Stomach (tissue), 9 donors: ENCODE data around the gene SLC35B4. TPM values are rescaled to one million over a fixed set of nuclear protein-coding genes. Genes with fewer than 3 reads are reported as not detected.

Source experiments
- DNase-seq, 2 donors: peaks; one replicate each; pipeline versions ENCODE4 v3.0.0 to v3.0.0-alpha.2; 2013 to 2019
- H3K27ac ChIP-seq, 5 donors: fragments of 200-600 bp in 4 of 5; sonication (generic) in 4 of 5; one replicate each; pipeline ENCODE4 v1.5.1; 2013 to 2019; ENCODE audit warnings: mild to moderate bottlenecking in 1 of 5, moderate library complexity in 1 of 5
- H3K27me3 ChIP-seq, 3 donors: fragments of 200-600 bp; sonication (generic); one replicate each; pipeline ENCODE4 v1.5.1; 2017 to 2019; ENCODE audit warnings: mixed run types in 1 of 3
- H3K36me3 ChIP-seq, 4 donors: fragments of 200-600 bp; sonication (generic); 1 replicate in 3 of 4; 2 replicates in 1 of 4; pipeline ENCODE4 v1.5.1; 2016 to 2019
- H3K4me1 ChIP-seq, 4 donors: fragments of 200-600 bp; sonication (generic); one replicate each; pipeline ENCODE4 v1.5.1; 2016 to 2019
- H3K4me3 ChIP-seq, 4 donors: fragments of 200-600 bp; sonication (generic) in 3 of 4; one replicate each; pipeline ENCODE4 v1.5.1; 2016 to 2019; ENCODE audit warnings: mild to moderate bottlenecking in 1 of 4
- H3K9me3 ChIP-seq, 4 donors: fragments of 200-600 bp; sonication (generic); one replicate each; pipeline ENCODE4 v1.5.1; 2016 to 2019
- CTCF ChIP-seq, 7 experiments: fragments of 450-650 bp in 4 of 7; fragments of 200-600 bp in 3 of 7; sonication (generic) in 3 of 7; IDR thresholded peaks; one replicate each; pipeline ENCODE4 v1.5.1; 2016 to 2019; ENCODE audit warnings: antibody characterized with exemption in 7 of 7, control low read depth in 2 of 7, mild to moderate bottlenecking in 1 of 7
- EP300 ChIP-seq: sonication (generic); formaldehyde crosslinking; IDR thresholded peaks from one replicate; pipeline ENCODE4 v1.6.1; 2017; ENCODE audit warnings: antibody characterized with exemption
- POLR2A ChIP-seq, 4 donors: fragments of 450-650 bp; IDR thresholded peaks; one replicate each; pipeline ENCODE4 v1.6.1; 2016; ENCODE audit warnings: antibody characterized with exemption in 4 of 4, control low read depth in 2 of 4, mild to moderate bottlenecking in 1 of 4, moderate library complexity in 1 of 4
- POLR2AphosphoS5 ChIP-seq, 3 donors: sonication (generic); formaldehyde crosslinking; IDR thresholded peaks; one replicate each; pipeline ENCODE4 v1.6.1; 2016; ENCODE audit warnings: antibody characterized with exemption in 3 of 3
- WGBS, 5 donors: extraction: QIAGEN DNeasy Blood & Tissue Kit in 3 of 5; methylation state at CpG; one replicate each; pipeline versions ENCODE4 v1.1.5 to v1.1.7; 2013 to 2018; 5-methylcytosine and 5-hydroxymethylcytosine counted together
- intact Hi-C: fragments of 100-400 bp; cut with DNase I; formaldehyde crosslinking; loops from one replicate; pipeline ENCODE4 v1.15.1; 2023; ENCODE audit warnings: low total_unique reads
- polyA plus RNA-seq, 3 donors: library from polyadenylated mRNA; stranded (reverse); fragments of 200-250 nt; gene quantifications; one replicate each; pipeline ENCODE4 v1.2.3, GENCODE V29; 2013
- total RNA-seq, 5 donors: library from RNA; depleted of rRNA; stranded (reverse); fragments of >200 nt; gene quantifications; one replicate each; pipeline versions ENCODE4 v1.1.0 to v1.2.3, GENCODE V29; 2014 to 2016
- donor health status: healthy with polysubstance abuse.
- donor health status: Bipolar disorder and iron deficiency.
- donor health status: healthy.

SLC35B4 gene
- total and polyA plus RNA-seq, 8 donors = 1.9 to 13.0 (median 3.4) TPM

- Histone ChIP-seq H3K27ac (no peak overlapping the region), H3K36me3 (peaks cover 3 to 55% (median 44%) of the 10 kb centered on the region in 4 donors), H3K9me3 (no peaks in the 10 kb centered on the region), H3K27me3 (no peaks in the 10 kb centered on the region), H3K4me3 (no peak overlapping the region), H3K4me1 (no peaks in the 10 kb centered on the region)
- intact Hi-C loops = no loop called here
- no peak for DNase-seq
- 84 to 95% (median 91%) methylated on average over 1 of the region's 1 CpG for WGBS, 5 donors
- no peak for TF ChIP-seq EP300
- no peak for TF ChIP-seq POLR2AphosphoS5 (IDR thresholded peaks at IDR 0.05)
- TF ChIP-seq CTCF (IDR thresholded peaks at IDR 0.05) = no peak
- TF ChIP-seq POLR2A (IDR thresholded peaks at IDR 0.05) = no peak
Observed at GRCh38 chr7:134307320-134307719, 9.4 kb downstream of the SLC35B4 start.

- peaks cover 3 to 83% (median 71%) of the 10 kb centered on the region in 4 donors for H3K36me3 ChIP-seq
- TF ChIP-seq EP300 (no peak), POLR2AphosphoS5 (IDR thresholded peaks at IDR 0.05) (no peak), CTCF (IDR thresholded peaks at IDR 0.05) (no peak), POLR2A (IDR thresholded peaks at IDR 0.05) (no peak)
- no peak for DNase-seq
- no peaks in the 10 kb centered on the region for H3K27me3 ChIP-seq
- H3K4me1 ChIP-seq = peaks cover 0 to 30% (median 2%) of the 10 kb centered on the region in 4 donors
- 76 to 92% (median 86%) methylated on average over 2 of the region's 2 CpGs for WGBS, 5 donors
- no peak overlapping the region for H3K4me3 ChIP-seq
- no peaks in the 10 kb centered on the region for H3K9me3 ChIP-seq
- intact Hi-C loops = no loop called here
- H3K27ac ChIP-seq = no peak overlapping the region
Observed at GRCh38 chr7:134302120-134302519, 14.6 kb downstream of the SLC35B4 start.

GRCh38 chr7:134301592-134301991 is 15.1 kb downstream of the SLC35B4 start:
- 75 to 96% (median 86%) methylated on average over 3 of the region's 3 CpGs for WGBS, 5 donors
- DNase-seq = no peak
- Histone ChIP-seq H3K27me3 (no peaks in the 10 kb centered on the region), H3K4me1 (peaks cover 0 to 30% (median 2%) of the 10 kb centered on the region in 4 donors), H3K27ac (no peak overlapping the region), H3K36me3 (peaks cover 3 to 85% (median 74%) of the 10 kb centered on the region in 4 donors), H3K4me3 (no peak overlapping the region), H3K9me3 (no peaks in the 10 kb centered on the region)
- TF ChIP-seq CTCF (IDR thresholded peaks at IDR 0.05) (no peak), EP300 (no peak), POLR2AphosphoS5 (IDR thresholded peaks at IDR 0.05) (no peak), POLR2A (IDR thresholded peaks at IDR 0.05) (no peak)
- intact Hi-C loops = no loop called here

GRCh38 chr7:134300988-134301387 is 15.7 kb downstream of the SLC35B4 start:
- WGBS, 5 donors = 60 to 73% (median 72%) methylated on average over 2 of the region's 2 CpGs
- no peak for DNase-seq
- Histone ChIP-seq H3K4me3 (no peak overlapping the region), H3K4me1 (peaks cover 0 to 30% (median 2%) of the 10 kb centered on the region in 4 donors), H3K27ac (no peak overlapping the region), H3K9me3 (no peaks in the 10 kb centered on the region), H3K36me3 (peaks cover 3 to 85% (median 73%) of the 10 kb centered on the region in 4 donors), H3K27me3 (no peaks in the 10 kb centered on the region)
- intact Hi-C loops = no loop called here
- TF ChIP-seq POLR2A (IDR thresholded peaks at IDR 0.05) (no peak), EP300 (no peak), CTCF (IDR thresholded peaks at IDR 0.05) (no peak), POLR2AphosphoS5 (IDR thresholded peaks at IDR 0.05) (no peak)
